GM19193 (cell line): ENCODE results near the gene PXDN.

ENCODE experiments used
- POLR2A ChIP-seq: IDR thresholded peaks from 4 replicates; pipeline ENCODE4 v1.6.1; 2011; ENCODE audit not compliant: insufficient read depth, insufficient read length; ENCODE audit errors: extremely low read depth

PXDN gene

GRCh38 chr2:1588978-1589621 is 155.2 kb downstream of the PXDN start:
- TF ChIP-seq POLR2A: no peak

GRCh38 chr2:1588051-1588977 is 156.0 kb downstream of the PXDN start:
- no peak for TF ChIP-seq POLR2A

- TF ChIP-seq POLR2A: no peak
Measured at GRCh38 chr2:1586923-1587840, 157.1 kb downstream of the PXDN start.

GRCh38 chr2:1586251-1586922 is 157.9 kb downstream of the PXDN start:
- no peak for TF ChIP-seq POLR2A

- no peak for TF ChIP-seq POLR2A
Measured at GRCh38 chr2:1585635-1586034, 158.7 kb downstream of the PXDN start.

- TF ChIP-seq POLR2A: no peak
Measured at GRCh38 chr2:1584691-1585485, 159.4 kb downstream of the PXDN start.

- TF ChIP-seq POLR2A: no peak
Measured at GRCh38 chr2:1584051-1584531, 160.2 kb downstream of the PXDN start.

GRCh38 chr2:1582891-1583341 is 161.4 kb downstream of the PXDN start:
- no peak for TF ChIP-seq POLR2A

- no peak for TF ChIP-seq POLR2A
Measured at GRCh38 chr2:1581965-1582625, 162.2 kb downstream of the PXDN start.
